Fibroblast of skin of left quadriceps (primary cell): Measurements from ENCODE around the gene ETS1.

Experiments used
- DNase-seq, 2 experiments: peaks; one replicate each; pipeline ENCODE4 v3.0.0-alpha.2; 2013; ENCODE audit warnings: low read depth in 2 of 2

The ETS1 gene

DNA sequence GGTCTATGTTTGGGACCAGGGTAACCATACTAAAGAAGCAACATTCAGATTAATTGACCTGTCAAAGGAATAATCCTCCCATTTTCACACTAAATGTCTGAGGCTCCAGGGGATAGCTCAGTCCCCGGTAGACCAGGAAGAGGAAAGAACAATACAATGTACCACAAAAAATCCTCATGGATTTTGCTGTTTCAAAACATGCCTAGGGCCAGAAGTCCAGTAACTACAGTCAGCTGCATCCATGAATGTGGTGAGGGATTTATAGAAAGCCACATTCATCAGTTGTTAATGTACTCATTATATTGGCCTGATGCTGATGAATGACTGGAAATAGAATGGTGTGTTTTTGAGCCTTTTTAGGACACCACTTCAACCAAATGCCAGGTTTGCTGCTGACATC is 6.9 kb upstream of the ETS1 start:
- peak; percentile 33 to 41 for DNase-seq

GRCh38 chr11:128593281-128593680 is 5.9 kb upstream of the ETS1 start:
- peak; percentile 52 to 63 for DNase-seq

DNA sequence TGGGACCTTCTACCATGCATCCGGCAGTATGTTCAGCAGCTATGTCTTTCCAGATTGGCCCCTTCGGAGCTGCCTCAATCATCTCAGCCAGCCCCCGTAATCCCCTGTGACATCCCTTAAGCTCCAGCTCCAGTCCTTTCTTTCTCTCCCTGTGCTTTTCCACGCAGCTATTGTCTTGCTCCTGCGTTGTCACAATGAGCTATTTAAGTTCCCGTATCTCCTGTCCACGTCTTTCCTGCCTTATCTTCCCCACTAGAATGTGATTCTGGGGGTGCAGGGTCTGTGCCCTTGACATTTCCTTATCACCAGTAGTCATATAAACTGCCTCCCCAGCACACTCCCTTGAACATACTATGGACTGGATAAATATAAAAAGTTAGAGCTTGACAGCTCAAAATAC is 5.1 kb upstream of the ETS1 start:
- DNase-seq, result no peak

DNA sequence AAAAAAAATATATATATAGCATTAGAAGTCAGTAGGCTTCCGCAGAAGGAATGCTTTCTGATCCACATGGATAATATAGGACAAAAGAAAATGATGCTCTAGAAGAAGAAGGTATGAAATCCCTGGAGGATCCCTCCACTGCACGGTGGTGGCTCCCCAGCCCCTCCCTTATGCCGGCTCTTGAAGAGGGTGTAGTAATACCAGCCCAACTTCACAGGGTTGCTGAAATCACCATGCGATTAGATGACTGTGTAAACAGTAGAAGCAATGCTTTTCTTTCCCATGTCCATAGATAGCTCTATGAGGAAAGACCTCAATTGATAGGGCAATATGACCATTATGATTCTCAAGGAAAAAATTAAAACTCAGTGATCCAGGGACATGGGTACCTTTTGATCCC is 3.2 kb upstream of the ETS1 start:
- no peak for DNase-seq

DNA sequence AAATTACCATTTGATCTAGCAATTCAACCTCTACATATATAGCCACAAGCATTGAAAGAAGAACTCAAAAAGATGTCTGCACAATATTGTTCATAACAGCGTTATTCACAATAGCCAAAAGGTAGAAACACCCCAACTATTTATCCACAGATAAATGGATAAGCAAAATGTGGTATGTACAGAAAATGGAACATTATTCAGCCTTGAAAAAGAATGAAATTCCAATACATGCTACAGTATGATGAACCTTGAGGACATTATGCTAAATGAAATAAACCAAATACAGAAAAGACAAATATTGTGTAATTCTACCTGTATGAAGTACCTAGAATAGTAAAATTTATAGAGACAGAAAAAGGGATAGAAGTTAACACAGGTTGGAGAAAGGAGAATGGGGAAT is 2.6 kb upstream of the ETS1 start:
- DNase-seq, result no peak

GRCh38 chr11:128588093-128588492 is 735 bp upstream of the ETS1 start:
- DNase-seq, result no peak

DNA sequence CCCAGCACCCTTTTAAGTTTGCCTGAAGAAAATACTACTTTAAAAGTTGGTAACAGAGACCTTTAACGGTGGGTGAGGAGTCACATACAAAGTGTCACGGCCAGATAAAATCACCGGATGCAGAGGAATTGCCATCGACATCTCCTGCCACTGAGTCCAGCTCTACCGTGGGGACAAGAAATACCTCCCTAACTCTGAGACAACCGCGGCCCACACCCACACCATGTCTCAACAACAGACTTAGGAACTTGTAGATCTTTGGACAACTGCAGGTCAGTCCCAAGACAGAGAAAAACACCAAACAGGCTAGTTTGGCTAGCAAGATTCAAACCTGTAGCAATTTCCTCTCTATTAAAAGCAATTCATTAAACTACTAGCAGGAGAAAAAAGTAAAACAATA is 669 bp downstream of the ETS1 start:
- DNase-seq, result no peak

DNA sequence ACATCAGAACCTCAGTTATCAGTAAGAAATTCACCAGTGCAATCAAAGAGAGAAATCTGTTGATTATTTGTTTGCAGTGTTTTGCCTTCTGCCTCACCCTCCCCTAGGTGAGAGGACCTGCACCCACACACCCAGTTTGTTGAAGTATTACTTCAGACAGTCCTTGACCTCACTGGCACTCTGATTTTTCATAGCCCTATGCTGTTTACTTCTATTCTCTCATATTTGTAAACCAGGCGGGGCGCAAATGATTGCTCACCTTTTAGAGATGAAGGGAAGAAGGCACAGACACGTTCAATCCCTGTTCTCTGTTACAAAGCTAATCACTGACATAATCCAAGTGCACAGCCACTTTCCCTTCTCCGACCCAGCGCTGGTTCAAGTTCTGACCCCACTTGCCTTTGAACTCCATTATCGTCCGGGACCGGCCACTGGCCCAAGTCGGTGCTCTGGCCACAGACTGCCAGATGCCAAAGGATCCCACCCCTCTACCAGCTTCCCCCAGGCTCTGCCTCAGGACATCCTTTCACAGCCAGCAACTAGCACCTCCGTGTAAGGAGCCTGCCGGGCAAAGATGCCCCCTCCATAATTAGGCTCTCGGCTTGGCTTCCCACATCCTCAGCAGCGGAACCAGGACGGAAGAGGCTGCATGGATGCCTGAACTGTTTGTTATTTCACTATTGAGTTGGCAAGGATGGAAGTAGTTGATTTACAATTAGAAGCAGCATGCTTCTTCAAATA is 1.7 kb downstream of the ETS1 start:
- no peak for DNase-seq

DNA sequence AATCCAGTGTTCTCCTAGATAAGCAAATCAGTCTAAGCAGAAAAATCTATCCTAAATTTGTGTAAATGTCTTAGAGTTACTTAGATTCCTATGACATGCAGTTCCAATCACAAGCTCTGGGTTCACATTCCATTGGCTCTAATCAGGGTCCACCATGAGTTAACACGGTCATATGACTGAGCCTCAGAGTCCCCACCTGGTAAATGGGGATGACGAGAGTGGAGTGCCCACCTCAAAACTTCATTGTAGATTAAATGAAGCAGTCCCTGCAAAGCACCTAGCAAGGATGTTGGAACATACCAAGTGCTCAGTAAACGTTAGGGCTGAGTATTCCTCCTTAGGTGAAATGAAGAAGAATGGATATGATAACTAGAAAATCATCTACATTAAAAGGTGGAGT is 3.1 kb downstream of the ETS1 start:
- no peak for DNase-seq

DNA sequence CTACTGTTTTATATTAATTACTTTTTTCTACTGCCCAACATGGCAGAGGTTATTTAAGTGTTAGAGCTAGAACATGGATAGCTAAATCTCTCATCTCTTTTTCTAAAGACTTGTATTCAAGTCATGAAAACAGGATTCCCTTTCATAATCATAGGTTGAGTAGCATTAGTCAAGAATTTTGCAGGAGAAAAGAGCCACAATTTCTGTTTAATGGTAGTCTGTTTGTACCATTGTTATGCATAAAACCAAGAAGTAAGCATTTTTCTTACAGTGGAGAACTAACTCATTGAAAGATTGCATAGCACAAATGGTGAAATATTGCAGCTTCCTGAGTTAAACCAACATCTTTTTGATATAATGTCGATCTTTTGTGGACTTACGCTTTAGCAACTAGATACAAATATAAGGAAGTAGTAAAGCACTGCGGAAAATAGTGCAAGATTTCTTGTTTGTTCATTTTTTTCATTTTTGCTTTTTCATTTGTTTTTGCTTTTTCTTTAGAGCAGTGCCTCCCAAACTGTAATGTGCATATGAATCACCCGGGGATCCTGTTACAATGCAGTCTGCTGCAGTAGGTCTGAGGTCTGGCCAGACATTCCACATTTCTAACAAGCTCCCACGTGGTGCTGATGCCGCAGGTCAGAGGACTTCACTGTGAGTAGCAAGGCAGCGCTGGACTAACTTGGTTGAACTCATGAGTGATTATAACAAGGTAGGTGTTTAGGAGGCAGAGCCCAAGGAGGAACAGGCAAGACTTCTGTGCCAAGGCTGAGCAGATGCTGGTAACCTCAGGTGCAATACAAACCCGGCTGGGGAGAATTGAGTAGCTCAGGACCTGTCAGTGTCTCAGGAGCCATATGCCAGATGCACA is 4.6 kb downstream of the ETS1 start:
- peak; percentile 68 to 72 for DNase-seq

- peak in 1 of 2 experiments; percentile 26 for DNase-seq
Measured at GRCh38 chr11:128581561-128582272, 5.6 kb downstream of the ETS1 start.

GRCh38 chr11:128580612-128581011 is 6.7 kb downstream of the ETS1 start:
- no peak for DNase-seq

- no peak for DNase-seq
Measured at GRCh38 chr11:128579798-128580504, 7.4 kb downstream of the ETS1 start.

- no peak for DNase-seq
Measured at GRCh38 chr11:128576555-128576954, 10.8 kb downstream of the ETS1 start.

GRCh38 chr11:128575961-128576350 is 11.4 kb downstream of the ETS1 start:
- no peak for DNase-seq

GRCh38 chr11:128575174-128575960 is 12.0 kb downstream of the ETS1 start:
- no peak for DNase-seq

GRCh38 chr11:128574576-128575011 is 12.8 kb downstream of the ETS1 start:
- DNase-seq, result no peak

GRCh38 chr11:128573638-128574037 is 13.7 kb downstream of the ETS1 start:
- no peak for DNase-seq

GRCh38 chr11:128572965-128573364 is 14.4 kb downstream of the ETS1 start:
- DNase-seq, result no peak

- no peak for DNase-seq
Measured at GRCh38 chr11:128570632-128571031, 16.7 kb downstream of the ETS1 start.

GRCh38 chr11:128569291-128569690 is 18.1 kb downstream of the ETS1 start:
- DNase-seq, result no peak
